K562 (cell line): ENCODE measurements around the gene SUCNR1. TPM values are rescaled to one million over a fixed set of nuclear protein-coding genes. Genes with fewer than 3 reads are reported as not detected.

Experiments
- CEBPB ChIP-seq: fragments of 450-650 bp; IDR thresholded peaks from 2 replicates; pipeline ENCODE4 v1.6.1; 2016; ENCODE audit warnings: missing genetic modification characterization, missing compliant biosample characterization
- HDAC8 ChIP-seq: fragments of 450-650 bp; IDR thresholded peaks from 2 replicates; pipeline ENCODE4 v1.6.1; 2016; ENCODE audit warnings: mild to moderate bottlenecking, missing genetic modification characterization, moderate library complexity, missing compliant biosample characterization
- HEY1 ChIP-seq: fragments of 250-450 bp; sonication (Bioruptor Pico); IDR thresholded peaks from 2 replicates; pipeline ENCODE4 v1.5.0; 2020; ENCODE audit warnings: mild to moderate bottlenecking, moderate library complexity, borderline replicate concordance
- MNT ChIP-seq, 2 experiments: fragments of 450-650 bp; conservative IDR thresholded peaks; 2 replicates each; pipeline ENCODE4 v1.6.1; 2017; ENCODE audit warnings: mild to moderate bottlenecking in 2 of 2, moderate library complexity in 2 of 2
- PPARD ChIP-seq: fragments of 250-450 bp; sonication (Bioruptor Pico); IDR thresholded peaks from 2 replicates; pipeline ENCODE4 v1.8.0; 2022; ENCODE audit warnings: inconsistent platforms, mild to moderate bottlenecking, moderate library complexity
- SOX6 ChIP-seq: fragments of 450-650 bp; IDR thresholded peaks from 2 replicates; pipeline ENCODE4 v1.6.1; 2014; ENCODE audit warnings: mild to moderate bottlenecking
- ZNF318 ChIP-seq, 2 experiments: fragments of 450-650 bp; IDR thresholded peaks; 2 replicates each; pipeline ENCODE4 v1.6.1; 2016; ENCODE audit warnings: mild to moderate bottlenecking in 2 of 2, borderline replicate concordance in 1 of 2, low read depth in 1 of 2, moderate library complexity in 1 of 2
- ZNF507 ChIP-seq: conservative IDR thresholded peaks from 2 replicates; pipeline ENCODE4 v1.6.1; 2017; ENCODE audit warnings: missing genetic modification characterization, missing compliant biosample characterization
- ZNF695 ChIP-seq: fragments of 450-650 bp; formaldehyde crosslinking; IDR thresholded peaks from 2 replicates; pipeline ENCODE4 v1.4.0; 2020; ENCODE audit warnings: mild to moderate bottlenecking, moderate library complexity
- ZNF707 ChIP-seq: fragments of 250-450 bp; sonication (Bioruptor Pico); conservative IDR thresholded peaks from 2 replicates; pipeline ENCODE4 v1.8.0; 2022; ENCODE audit warnings: inconsistent platforms, mild to moderate bottlenecking, moderate library complexity
- ZNF780A ChIP-seq: fragments of 250-450 bp; sonication (Bioruptor Pico); IDR thresholded peaks from 2 replicates; pipeline ENCODE4 v1.5.0; 2021; ENCODE audit warnings: mild to moderate bottlenecking
- polyA plus RNA-seq, 8 experiments: library from polyadenylated mRNA; depleted of rRNA in 4 of 8; stranded (reverse) in 5 of 8; unstranded in 3 of 8; fragments of >200 nt; fragmentation: Nextera tagmentation in 2 of 8; fragmentation: Illumina TruSeq in 1 of 8; extraction: Ambion mirVana in 2 of 8; extraction: Trizol in 1 of 8; gene quantifications; 2 replicates each; pipeline versions ENCODE4 v1.2.1 to v1.2.3, GENCODE V29; 2011 to 2014; ENCODE audit warnings: inconsistent platforms in 1 of 8, missing spikeins in 1 of 8
- total RNA-seq, 7 experiments: library from RNA; depleted of rRNA in 6 of 7; stranded (reverse); fragments of >200 nt in 6 of 7; fragmentation: Illumina TruSeq in 2 of 7; extraction: Trizol in 2 of 7; gene quantifications; 2 replicates each; pipeline versions ENCODE4 v1.2.1 to v1.2.3, GENCODE V29; 2011 to 2021; ENCODE audit warnings: low replicate concordance in 1 of 7
- TF ChIP-seq, protein P1 (sequence below): fragments of 450-650 bp; IDR thresholded peaks from 2 replicates; pipeline ENCODE4 v1.6.1; 2018; ENCODE audit not compliant: partially characterized antibody
- TF ChIP-seq, protein P2 (sequence below): sonication (generic); formaldehyde crosslinking; IDR thresholded peaks from 2 replicates; pipeline ENCODE4 v1.8.0; 2022; ENCODE audit warnings: mild to moderate bottlenecking, missing genetic modification reagents, borderline replicate concordance

Gene SUCNR1
- total and polyA plus RNA-seq, 9 of the 15 experiments (the other 6 are each of a cell fraction or from before 2014, with no cell fraction given): 0.04 to 0.54 (median 0.13) TPM

DNA sequence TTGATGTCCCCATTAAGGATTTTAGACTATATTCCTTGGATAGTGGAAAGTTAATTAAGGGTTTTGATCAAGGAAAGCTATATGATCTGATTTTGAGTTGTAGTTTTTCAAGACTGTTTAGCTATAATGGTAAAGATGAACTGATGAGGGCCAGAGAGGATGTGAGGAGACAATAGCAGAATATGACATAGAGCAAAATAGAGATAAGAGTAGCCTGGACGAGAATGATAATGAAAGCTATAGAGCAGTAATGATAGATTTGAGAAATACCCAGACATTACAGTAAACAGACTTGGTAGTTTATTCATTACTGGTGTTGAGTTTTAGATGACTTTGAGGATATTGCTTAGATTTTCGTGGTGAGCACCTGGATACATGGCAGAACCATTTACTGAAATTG lies 3.8 kb downstream of the SUCNR1 start (continued):
- TF ChIP-seq HDAC8 (tag): no peak
- no peak for TF ChIP-seq MNT (conservative IDR thresholded peaks at IDR 0.05)
- no peak for TF ChIP-seq ZNF695 (CRISPR knock-in tag)
- TF ChIP-seq, protein P1, sequence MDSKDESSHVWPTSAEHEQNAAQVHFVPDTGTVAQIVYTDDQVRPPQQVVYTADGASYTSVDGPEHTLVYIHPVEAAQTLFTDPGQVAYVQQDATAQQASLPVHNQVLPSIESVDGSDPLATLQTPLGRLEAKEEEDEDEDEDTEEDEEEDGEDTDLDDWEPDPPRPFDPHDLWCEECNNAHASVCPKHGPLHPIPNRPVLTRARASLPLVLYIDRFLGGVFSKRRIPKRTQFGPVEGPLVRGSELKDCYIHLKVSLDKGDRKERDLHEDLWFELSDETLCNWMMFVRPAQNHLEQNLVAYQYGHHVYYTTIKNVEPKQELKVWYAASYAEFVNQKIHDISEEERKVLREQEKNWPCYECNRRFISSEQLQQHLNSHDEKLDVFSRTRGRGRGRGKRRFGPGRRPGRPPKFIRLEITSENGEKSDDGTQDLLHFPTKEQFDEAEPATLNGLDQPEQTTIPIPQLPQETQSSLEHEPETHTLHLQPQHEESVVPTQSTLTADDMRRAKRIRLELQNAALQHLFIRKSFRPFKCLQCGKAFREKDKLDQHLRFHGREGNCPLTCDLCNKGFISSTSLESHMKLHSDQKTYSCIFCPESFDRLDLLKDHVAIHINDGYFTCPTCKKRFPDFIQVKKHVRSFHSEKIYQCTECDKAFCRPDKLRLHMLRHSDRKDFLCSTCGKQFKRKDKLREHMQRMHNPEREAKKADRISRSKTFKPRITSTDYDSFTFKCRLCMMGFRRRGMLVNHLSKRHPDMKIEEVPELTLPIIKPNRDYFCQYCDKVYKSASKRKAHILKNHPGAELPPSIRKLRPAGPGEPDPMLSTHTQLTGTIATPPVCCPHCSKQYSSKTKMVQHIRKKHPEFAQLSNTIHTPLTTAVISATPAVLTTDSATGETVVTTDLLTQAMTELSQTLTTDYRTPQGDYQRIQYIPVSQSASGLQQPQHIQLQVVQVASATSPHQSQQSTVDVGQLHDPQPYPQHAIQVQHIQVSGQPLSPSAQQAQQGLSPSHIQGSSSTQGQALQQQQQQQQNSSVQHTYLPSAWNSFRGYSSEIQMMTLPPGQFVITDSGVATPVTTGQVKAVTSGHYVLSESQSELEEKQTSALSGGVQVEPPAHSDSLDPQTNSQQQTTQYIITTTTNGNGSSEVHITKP: no peak
- TF ChIP-seq, protein P2, sequence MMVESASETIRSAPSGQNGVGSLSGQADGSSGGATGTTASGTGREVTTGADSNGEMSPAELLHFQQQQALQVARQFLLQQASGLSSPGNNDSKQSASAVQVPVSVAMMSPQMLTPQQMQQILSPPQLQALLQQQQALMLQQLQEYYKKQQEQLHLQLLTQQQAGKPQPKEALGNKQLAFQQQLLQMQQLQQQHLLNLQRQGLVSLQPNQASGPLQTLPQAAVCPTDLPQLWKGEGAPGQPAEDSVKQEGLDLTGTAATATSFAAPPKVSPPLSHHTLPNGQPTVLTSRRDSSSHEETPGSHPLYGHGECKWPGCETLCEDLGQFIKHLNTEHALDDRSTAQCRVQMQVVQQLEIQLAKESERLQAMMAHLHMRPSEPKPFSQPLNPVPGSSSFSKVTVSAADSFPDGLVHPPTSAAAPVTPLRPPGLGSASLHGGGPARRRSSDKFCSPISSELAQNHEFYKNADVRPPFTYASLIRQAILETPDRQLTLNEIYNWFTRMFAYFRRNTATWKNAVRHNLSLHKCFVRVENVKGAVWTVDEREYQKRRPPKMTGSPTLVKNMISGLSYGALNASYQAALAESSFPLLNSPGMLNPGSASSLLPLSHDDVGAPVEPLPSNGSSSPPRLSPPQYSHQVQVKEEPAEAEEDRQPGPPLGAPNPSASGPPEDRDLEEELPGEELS (CRISPR knock-in tag): no peak
- no peak for TF ChIP-seq HEY1 (CRISPR knock-in tag)
- no peak for TF ChIP-seq CEBPB (tag)
- no peak for TF ChIP-seq ZNF707 (CRISPR knock-in tag)
- peak; percentile 98 for TF ChIP-seq SOX6
- no peak for TF ChIP-seq ZNF507 (tag)
- no peak for TF ChIP-seq ZNF780A (CRISPR knock-in tag)
- no peak for TF ChIP-seq PPARD (CRISPR knock-in tag)
- TF ChIP-seq ZNF318 (IDR thresholded peaks at IDR 0.05; ENCODE audit: borderline replicate concordance in 1 of 2, low read depth in 1 of 2): no peak
